Measurements from ENCODE around the gene PPIG. TPM values are rescaled to one million over a fixed set of nuclear protein-coding genes. Genes with fewer than 3 reads are reported as not detected.

The PPIG gene
- total and polyA plus RNA-seq, 9 of the 15 experiments (the other 6 are each of a cell fraction or from before 2014, with no cell fraction given) = 52.5 to 166 (median 124) TPM

- TF ChIP-seq MCM7 (IDR thresholded peaks at IDR 0.05) (no peak), CC2D1A (IDR thresholded peaks at IDR 0.05) (peak; percentile 98), MAFG (tag; conservative IDR thresholded peaks at IDR 0.05) (no peak), PHB (CRISPR knock-in tag; IDR thresholded peaks at IDR 0.05) (0 out of 2 replicates have a peak, but pooled peaks have one; percentile 68), EGR1 (conservative IDR thresholded peaks at IDR 0.05) (peak; percentile 81), BRD9 (IDR thresholded peaks at IDR 0.05; ENCODE audit: low read depth, partially characterized antibody) (peak; percentile 86), ZNF398 (CRISPR knock-in tag; IDR thresholded peaks at IDR 0.05) (no peak), FOXP1 (CRISPR knock-in tag; IDR thresholded peaks at IDR 0.05) (peak; percentile 97), TAL1 (IDR thresholded peaks at IDR 0.05) (0 out of 2 replicates have a peak, but pooled peaks have one; percentile 5), ZBTB12 (CRISPR knock-in tag; IDR thresholded peaks at IDR 0.05) (peak; percentile 98), ZNF75A (CRISPR knock-in tag; IDR thresholded peaks at IDR 0.05) (no peak), ELF4 (CRISPR knock-in tag; IDR thresholded peaks at IDR 0.05) (no peak; the same call in 1 of the 2 replicates), ETS2 (tag; IDR thresholded peaks at IDR 0.05; ENCODE audit: borderline replicate concordance, poor library complexity, severe bottlenecking) (no peak), SMAD2 (IDR thresholded peaks at IDR 0.05; ENCODE audit: low read depth, low read length) (no peak), PTRF (tag; IDR thresholded peaks at IDR 0.05) (peak; percentile 60; the same call in 1 of the 2 replicates), NFE2 (IDR thresholded peaks at IDR 0.05; ENCODE audit: low read depth) (peak; percentile 20; the same call in 1 of the 2 replicates), ZNF316 (IDR thresholded peaks at IDR 0.05) (peak; percentile 99), RBFOX2 (IDR thresholded peaks at IDR 0.05; ENCODE audit: low read depth, low read length) (peak; percentile 93), ZEB2 (IDR thresholded peaks at IDR 0.05) (peak; percentile 59; the same call in 1 of the 2 replicates), SFPQ (IDR thresholded peaks at IDR 0.05; ENCODE audit: low read depth, low read length) (no peak), ZNF354B (CRISPR knock-in tag; IDR thresholded peaks at IDR 0.05) (no peak), MNT (conservative IDR thresholded peaks at IDR 0.05) (peak; percentile 91 to 96), ZBTB1 (CRISPR knock-in tag; IDR thresholded peaks at IDR 0.05; ENCODE audit: borderline replicate concordance, low read depth) (peak; percentile 70; the same call in 1 of the 2 replicates), RB1 (IDR thresholded peaks at IDR 0.05; ENCODE audit: low read depth) (peak; percentile 96)
These were observed at the start of gene PPIG (continued) for GRCh38 chr2:169584005-169584877.
